K562 (cell line): ENCODE measurements around the gene CCT3. TPM values are rescaled to one million over a fixed set of nuclear protein-coding genes. Genes with fewer than 3 reads are reported as not detected.

ENCODE experiments used
- ZBTB12 ChIP-seq: fragments of 250-450 bp; sonication (Bioruptor Pico); IDR thresholded peaks from 2 replicates; pipeline ENCODE4 v1.4.0; 2020
- ZNF124 ChIP-seq: sonication (generic); formaldehyde crosslinking; IDR thresholded peaks from 2 replicates; pipeline ENCODE4 v1.8.1; 2022; ENCODE audit warnings: missing genetic modification reagents
- ZNF318 ChIP-seq, 2 experiments: fragments of 450-650 bp; IDR thresholded peaks; 2 replicates each; pipeline ENCODE4 v1.6.1; 2016; ENCODE audit warnings: mild to moderate bottlenecking in 2 of 2, borderline replicate concordance in 1 of 2, low read depth in 1 of 2, moderate library complexity in 1 of 2
- polyA plus RNA-seq, 8 experiments: library from polyadenylated mRNA; depleted of rRNA in 4 of 8; stranded (reverse) in 5 of 8; unstranded in 3 of 8; fragments of >200 nt; fragmentation: Nextera tagmentation in 2 of 8; fragmentation: Illumina TruSeq in 1 of 8; extraction: Ambion mirVana in 2 of 8; extraction: Trizol in 1 of 8; gene quantifications; 2 replicates each; pipeline versions ENCODE4 v1.2.1 to v1.2.3, GENCODE V29; 2011 to 2014; ENCODE audit warnings: inconsistent platforms in 1 of 8, missing spikeins in 1 of 8
- total RNA-seq, 7 experiments: library from RNA; depleted of rRNA in 6 of 7; stranded (reverse); fragments of >200 nt in 6 of 7; fragmentation: Illumina TruSeq in 2 of 7; extraction: Trizol in 2 of 7; gene quantifications; 2 replicates each; pipeline versions ENCODE4 v1.2.1 to v1.2.3, GENCODE V29; 2011 to 2021; ENCODE audit warnings: low replicate concordance in 1 of 7

The CCT3 gene
- total and polyA plus RNA-seq, 9 of the 15 experiments (the other 6 are each of a cell fraction or from before 2014, with no cell fraction given), result 475 to 1,167 (median 610) TPM

DNA sequence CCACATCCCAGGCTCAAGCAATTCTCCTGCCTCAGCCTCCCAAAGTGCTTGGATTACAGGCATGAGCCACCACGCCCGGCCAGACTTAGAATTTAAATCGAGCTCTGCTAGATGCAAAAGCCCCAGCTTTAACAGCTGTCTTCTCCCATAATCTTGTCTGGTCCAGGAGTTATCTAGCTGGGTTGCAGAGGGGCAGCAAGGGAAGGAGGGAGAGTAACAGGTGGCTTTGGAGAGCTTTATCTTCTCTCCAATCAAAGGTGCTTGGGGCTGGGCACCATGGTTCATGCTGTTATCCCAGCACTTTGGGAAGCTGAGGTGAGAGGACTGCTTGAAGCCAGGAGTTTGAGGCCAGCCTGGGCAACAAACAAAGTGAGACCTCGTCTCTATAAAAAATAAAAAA is 34.8 kb upstream of the CCT3 start (continued):
- TF ChIP-seq ZNF318 (IDR thresholded peaks at IDR 0.05; ENCODE audit: borderline replicate concordance in 1 of 2, low read depth in 1 of 2), result no peak
- TF ChIP-seq ZBTB12 (CRISPR knock-in tag), result no peak
- no peak for TF ChIP-seq ZNF124 (CRISPR knock-in tag)
